Endodermal cell (in vitro differentiated cells): ENCODE results near the gene SGCD. TPM values are rescaled to one million over a fixed set of nuclear protein-coding genes. Genes with fewer than 3 reads are reported as not detected.

Experiments
- DNase-seq: peaks from one replicate; pipeline ENCODE4 v3.0.0-alpha.2; 2017
- H3K27ac ChIP-seq: 2 replicates; pipeline ENCODE4 v1.5.1; 2013; ENCODE audit warnings: mild to moderate bottlenecking, low read depth, low read length, moderate library complexity
- H3K27me3 ChIP-seq: 2 replicates; pipeline ENCODE4 v1.6.1; 2013; ENCODE audit warnings: mild to moderate bottlenecking, low read length, moderate library complexity; ENCODE audit not compliant: insufficient read depth, control insufficient read depth, poor library complexity, severe bottlenecking
- H3K36me3 ChIP-seq: 2 replicates; pipeline ENCODE4 v1.7.0; 2013; ENCODE audit warnings: mild to moderate bottlenecking, low read length, moderate library complexity; ENCODE audit not compliant: control insufficient read depth, insufficient read depth
- H3K4me1 ChIP-seq: one replicate; pipeline ENCODE4 v1.7.0; 2013; ENCODE audit warnings: low read length; ENCODE audit not compliant: control insufficient read depth, insufficient read depth
- H3K4me3 ChIP-seq: 2 replicates; pipeline ENCODE4 v1.5.1; 2013; ENCODE audit warnings: mild to moderate bottlenecking, low read length, moderate library complexity
- H3K9ac ChIP-seq: 2 replicates; pipeline ENCODE4 v1.6.1; 2013; ENCODE audit warnings: mild to moderate bottlenecking, low read length, moderate library complexity; ENCODE audit not compliant: poor library complexity, severe bottlenecking; ENCODE audit errors: extremely low read depth
- H3K9me3 ChIP-seq: 2 replicates; pipeline ENCODE4 v1.6.1; 2013; ENCODE audit warnings: mild to moderate bottlenecking, low read length, moderate library complexity; ENCODE audit not compliant: control insufficient read depth
- H3K27ac Mint-ChIP-seq: 2 replicates; pipeline ENCODE4 v1.8.0; 2020; ENCODE audit warnings: mixed read lengths
- H3K27me3 Mint-ChIP-seq: 2 replicates; pipeline ENCODE4 v1.8.0; 2021; ENCODE audit warnings: mild to moderate bottlenecking, mixed read lengths; ENCODE audit not compliant: insufficient read depth
- H3K36me3 Mint-ChIP-seq: 2 replicates; pipeline ENCODE4 v1.8.0; 2020; ENCODE audit warnings: low read depth, mixed read lengths
- H3K4me1 Mint-ChIP-seq: 2 replicates; pipeline ENCODE4 v1.8.0; 2020; ENCODE audit warnings: mixed read lengths
- H3K4me3 Mint-ChIP-seq: 2 replicates; pipeline ENCODE4 v1.8.0; 2020; ENCODE audit warnings: mild to moderate bottlenecking, moderate library complexity, mixed read lengths
- H3K9me3 Mint-ChIP-seq: 2 replicates; pipeline ENCODE4 v1.8.0; 2020; ENCODE audit warnings: mild to moderate bottlenecking, mixed read lengths
- WGBS, 2 experiments: methylation state at CpG; one replicate each; pipeline versions ENCODE4 v1.1.5 to v1.1.7; 2013; ENCODE audit warnings: missing lambda C conversion rate in 2 of 2, mixed read lengths in 1 of 2; ENCODE audit not compliant: insufficient coverage in 1 of 2, insufficient read length in 1 of 2; 5-methylcytosine and 5-hydroxymethylcytosine counted together
- total RNA-seq, 2 donors: library from RNA; stranded (reverse); fragmentation: NEBNext Ultra II Directional in 1 of 2; extraction: Animal tissue kit (Norgen Biotek cat#: 25700) in 1 of 2; gene quantifications; 2 replicates in 1 of 2; 3 replicates in 1 of 2; pipeline ENCODE4 v1.2.1, GENCODE V29; 2021
- TF ChIP-seq, protein P1 (sequence below): fragments of 200-600 bp; sonication (generic); conservative IDR thresholded peaks from 2 replicates; pipeline ENCODE4 v1.5.0; 2021; ENCODE audit warnings: antibody characterized with exemption, mild to moderate bottlenecking

SGCD gene
- total RNA-seq, 2 donors from 2014 or later: 0.04 to 0.42 TPM

DNA sequence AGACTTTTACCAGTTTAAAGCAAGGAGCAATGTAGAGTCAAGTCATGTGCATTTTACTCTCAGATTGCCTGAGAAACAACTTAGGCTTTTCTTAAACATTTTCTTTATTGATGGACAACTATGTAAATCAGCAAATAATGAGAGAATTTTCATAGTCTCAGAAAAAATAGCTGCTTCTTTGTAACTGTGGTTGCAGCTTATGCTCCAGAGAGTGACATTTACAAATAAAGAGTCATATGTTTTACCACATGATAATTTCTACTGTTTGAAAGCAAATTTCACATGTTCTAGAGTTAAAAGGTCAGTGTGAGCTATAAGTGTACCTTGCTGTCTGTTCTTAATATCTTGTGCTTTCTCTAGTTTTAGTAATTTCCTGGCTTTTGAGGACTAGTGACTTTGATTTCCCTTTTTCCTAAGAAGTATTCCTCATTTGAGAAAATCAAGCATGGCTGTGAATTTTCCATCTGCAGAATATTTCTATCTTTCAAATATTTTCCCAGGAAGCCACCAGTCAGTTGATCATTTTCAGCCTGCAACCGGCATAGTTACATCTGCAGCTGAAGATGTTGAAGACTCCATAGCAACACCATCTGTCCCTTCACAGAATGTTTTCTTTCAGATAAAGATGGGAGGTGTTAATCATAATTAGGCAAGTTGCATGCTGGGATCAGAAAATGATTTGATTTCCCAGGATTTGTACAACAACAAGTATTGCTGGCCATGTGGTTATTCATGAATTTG lies 229.9 kb downstream of the SGCD start:
- no peak for DNase-seq
- Mint-ChIP-seq H3K36me3 (no peaks in the 10 kb centered on the region), H3K4me3 (no peak overlapping the region), H3K27ac (no peak overlapping the region), H3K4me1 (no peaks in the 10 kb centered on the region), H3K9me3 (no peaks in the 10 kb centered on the region), H3K27me3 (no peaks in the 10 kb centered on the region)
- TF ChIP-seq, protein P1, sequence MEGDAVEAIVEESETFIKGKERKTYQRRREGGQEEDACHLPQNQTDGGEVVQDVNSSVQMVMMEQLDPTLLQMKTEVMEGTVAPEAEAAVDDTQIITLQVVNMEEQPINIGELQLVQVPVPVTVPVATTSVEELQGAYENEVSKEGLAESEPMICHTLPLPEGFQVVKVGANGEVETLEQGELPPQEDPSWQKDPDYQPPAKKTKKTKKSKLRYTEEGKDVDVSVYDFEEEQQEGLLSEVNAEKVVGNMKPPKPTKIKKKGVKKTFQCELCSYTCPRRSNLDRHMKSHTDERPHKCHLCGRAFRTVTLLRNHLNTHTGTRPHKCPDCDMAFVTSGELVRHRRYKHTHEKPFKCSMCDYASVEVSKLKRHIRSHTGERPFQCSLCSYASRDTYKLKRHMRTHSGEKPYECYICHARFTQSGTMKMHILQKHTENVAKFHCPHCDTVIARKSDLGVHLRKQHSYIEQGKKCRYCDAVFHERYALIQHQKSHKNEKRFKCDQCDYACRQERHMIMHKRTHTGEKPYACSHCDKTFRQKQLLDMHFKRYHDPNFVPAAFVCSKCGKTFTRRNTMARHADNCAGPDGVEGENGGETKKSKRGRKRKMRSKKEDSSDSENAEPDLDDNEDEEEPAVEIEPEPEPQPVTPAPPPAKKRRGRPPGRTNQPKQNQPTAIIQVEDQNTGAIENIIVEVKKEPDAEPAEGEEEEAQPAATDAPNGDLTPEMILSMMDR: no peak
- 92% methylated on average over 1 of the region's 1 CpG; no CpG with 5 or more reads in 1 of the 2 experiments for WGBS, 2 experiments
- H3K4me3 ChIP-seq: no peak overlapping the region
- H3K27me3 ChIP-seq: no peaks in the 10 kb centered on the region
- H3K36me3 ChIP-seq: no peaks in the 10 kb centered on the region
- no peaks in the 10 kb centered on the region for H3K4me1 ChIP-seq
- H3K9ac ChIP-seq: no peak overlapping the region
- no peaks in the 10 kb centered on the region for H3K9me3 ChIP-seq
- H3K27ac ChIP-seq: no peak overlapping the region

- Histone ChIP-seq H3K27ac (no peak overlapping the region), H3K9me3 (no peaks in the 10 kb centered on the region), H3K27me3 (no peaks in the 10 kb centered on the region), H3K4me1 (no peaks in the 10 kb centered on the region), H3K4me3 (no peak overlapping the region), H3K36me3 (no peaks in the 10 kb centered on the region), H3K9ac (no peak overlapping the region)
- WGBS, 2 experiments: 87 to 100% methylated on average over 1 to 2 of the region's 2 CpGs
- Mint-ChIP-seq H3K4me3 (no peak overlapping the region), H3K36me3 (no peaks in the 10 kb centered on the region), H3K27me3 (no peaks in the 10 kb centered on the region), H3K9me3 (no peaks in the 10 kb centered on the region), H3K27ac (no peak overlapping the region), H3K4me1 (peaks cover 8% of the 10 kb centered on the region)
- TF ChIP-seq, protein P1: no peak
- no peak for DNase-seq
Measured at GRCh38 chr5:156560002-156560401, 233.0 kb downstream of the SGCD start.

GRCh38 chr5:156561651-156562050 lies 234.7 kb downstream of the SGCD start:
- Mint-ChIP-seq H3K4me3 (no peak overlapping the region), H3K4me1 (peaks cover 8% of the 10 kb centered on the region), H3K27ac (no peak overlapping the region), H3K36me3 (no peaks in the 10 kb centered on the region), H3K27me3 (no peaks in the 10 kb centered on the region), H3K9me3 (no peaks in the 10 kb centered on the region)
- no peak for DNase-seq
- WGBS, 2 experiments: 90% methylated on average over 1 of the region's 1 CpG; no CpG with 5 or more reads in 1 of the 2 experiments
- no peak overlapping the region for H3K9ac ChIP-seq
- H3K4me3 ChIP-seq: no peak overlapping the region
- TF ChIP-seq, protein P1: no peak
- H3K4me1 ChIP-seq: no peaks in the 10 kb centered on the region
- no peak overlapping the region for H3K27ac ChIP-seq
- no peaks in the 10 kb centered on the region for H3K9me3 ChIP-seq
- no peaks in the 10 kb centered on the region for H3K36me3 ChIP-seq
- H3K27me3 ChIP-seq: no peaks in the 10 kb centered on the region
